ENCODE data around the gene ZNF268.

ZNF268 gene
- 65.8 to 69.7 reads per million in 2 donors for total RNA-seq

GRCh38 chr12:133181238-133181959 is at the start of gene ZNF268:
ZNF268 (plus strand) TSS chr12:133181495; CDS start chr12:133181998, 503 bp downstream.
- peak; percentile 58 for DNase-seq

GRCh38 chr12:133135747-133136146 is 45.5 kb upstream of the ZNF268 start:
- no peak for DNase-seq

- DNase-seq: no peak
Observed at GRCh38 chr12:133145981-133146380, 35.3 kb upstream of the ZNF268 start.

GRCh38 chr12:133156125-133156690 is 25.1 kb upstream of the ZNF268 start:
- DNase-seq: no peak

- no peak for DNase-seq
Observed at GRCh38 chr12:133165776-133166175, 15.5 kb upstream of the ZNF268 start.

GRCh38 chr12:133172491-133172890 is 8.8 kb upstream of the ZNF268 start:
- no peak for DNase-seq

GRCh38 chr12:133174901-133175300 is 6.4 kb upstream of the ZNF268 start:
- no peak for DNase-seq

GRCh38 chr12:133180669-133181068 is 626 bp upstream of the ZNF268 start:
- DNase-seq: no peak

GRCh38 chr12:133190176-133190575 is 8.9 kb downstream of the ZNF268 start:
- DNase-seq: no peak

GRCh38 chr12:133192847-133193246 is 11.6 kb downstream of the ZNF268 start:
- no peak for DNase-seq

- DNase-seq: no peak
Observed at GRCh38 chr12:133201888-133202287, 20.6 kb downstream of the ZNF268 start.

GRCh38 chr12:133202493-133203343 is 21.4 kb downstream of the ZNF268 start:
- DNase-seq: no peak

GRCh38 chr12:133203344-133204263 is 22.3 kb downstream of the ZNF268 start:
- DNase-seq: no peak

GRCh38 chr12:133204264-133204603 is 22.9 kb downstream of the ZNF268 start:
- no peak for DNase-seq

- no peak for DNase-seq
Observed at GRCh38 chr12:133206390-133206789, 25.1 kb downstream of the ZNF268 start.

- DNase-seq: no peak
Observed at GRCh38 chr12:133215724-133216123, 34.4 kb downstream of the ZNF268 start.

- no peak for DNase-seq
Observed at GRCh38 chr12:133217219-133217618, 35.9 kb downstream of the ZNF268 start.

- no peak for DNase-seq
Observed at GRCh38 chr12:133220521-133220920, 39.2 kb downstream of the ZNF268 start.

GRCh38 chr12:133221241-133221640 is 39.9 kb downstream of the ZNF268 start:
- no peak for DNase-seq

GRCh38 chr12:133222211-133222610 is 40.9 kb downstream of the ZNF268 start:
- DNase-seq: no peak

GRCh38 chr12:133225527-133225926 is 44.2 kb downstream of the ZNF268 start:
- DNase-seq: no peak

GRCh38 chr12:133226690-133227089 is 45.4 kb downstream of the ZNF268 start:
- DNase-seq: no peak
